Measurements from ENCODE around the gene TMC5.

The TMC5 gene

DNA sequence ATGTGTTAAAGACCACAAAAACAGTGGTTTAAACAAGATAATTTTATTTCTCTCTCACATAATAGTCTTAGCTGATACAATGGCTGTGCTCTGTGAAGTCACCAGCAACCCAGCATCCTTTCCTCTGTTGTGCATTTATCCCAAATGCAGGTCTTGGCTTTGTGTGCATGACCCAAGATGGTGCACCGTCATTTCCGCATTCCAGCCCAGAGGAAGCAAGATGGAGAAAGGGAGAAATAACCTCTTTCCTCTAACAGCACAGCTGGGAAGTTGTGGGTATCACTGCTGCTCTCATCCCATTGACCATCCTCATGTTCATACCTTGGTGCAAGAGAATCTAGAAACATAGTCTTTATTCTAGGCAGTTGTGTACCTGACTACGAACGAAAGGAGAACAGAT, 21.8 kb downstream of the TMC5 start:
- in situ Hi-C loops (cut with MboI; ENCODE audit: low pct_unique_long_range_greater_than_20kb, low sequenced_read_pairs), result no loop called here
- DNase-seq, result no peak

DNA sequence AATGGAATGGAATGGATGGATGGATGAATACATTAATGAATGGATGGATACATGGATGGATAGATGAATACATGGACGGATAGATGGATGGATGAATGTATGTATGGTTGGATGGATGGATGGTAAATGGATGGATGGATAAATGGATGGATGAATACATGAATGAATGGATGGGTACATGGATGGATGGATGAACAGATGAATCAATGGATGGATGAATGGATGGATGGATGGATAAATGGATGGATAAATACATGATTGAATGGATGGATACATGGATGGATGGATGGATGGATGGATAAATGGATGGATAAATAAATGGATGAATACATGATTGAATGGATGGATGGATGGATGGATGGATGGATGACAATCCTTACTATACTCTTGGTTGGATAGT, 26.0 kb downstream of the TMC5 start:
- DNase-seq, result no peak
- in situ Hi-C loops (cut with MboI; ENCODE audit: low pct_unique_long_range_greater_than_20kb, low sequenced_read_pairs), result no loop called here

DNA sequence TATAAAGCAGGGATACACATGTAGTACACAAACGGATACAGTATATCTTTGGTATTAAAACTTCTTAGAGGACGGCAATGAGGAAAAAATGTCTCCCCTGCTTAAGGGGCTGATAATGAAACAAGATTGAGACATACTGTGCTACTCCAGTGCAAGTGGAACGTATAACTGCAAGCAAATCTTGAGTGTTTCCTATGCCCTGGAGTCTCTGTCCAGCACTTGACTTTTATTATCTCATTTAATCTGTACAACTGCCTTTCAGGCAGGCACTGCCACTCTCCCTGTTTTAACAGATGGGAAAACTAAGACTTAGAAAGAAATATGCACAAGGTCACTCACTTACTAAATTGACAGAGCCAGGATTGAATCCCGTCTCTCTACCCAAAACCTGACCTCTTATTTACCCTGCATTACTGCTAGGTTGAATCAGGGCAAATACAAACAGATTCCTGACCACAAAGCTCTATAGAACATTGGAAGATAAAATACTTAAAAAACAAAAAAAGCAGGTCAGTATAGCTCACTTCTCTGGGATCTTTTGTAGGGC, 28.7 kb downstream of the TMC5 start:
- in situ Hi-C loops (cut with MboI; ENCODE audit: low pct_unique_long_range_greater_than_20kb, low sequenced_read_pairs), result no loop called here
- DNase-seq, result no peak

DNA sequence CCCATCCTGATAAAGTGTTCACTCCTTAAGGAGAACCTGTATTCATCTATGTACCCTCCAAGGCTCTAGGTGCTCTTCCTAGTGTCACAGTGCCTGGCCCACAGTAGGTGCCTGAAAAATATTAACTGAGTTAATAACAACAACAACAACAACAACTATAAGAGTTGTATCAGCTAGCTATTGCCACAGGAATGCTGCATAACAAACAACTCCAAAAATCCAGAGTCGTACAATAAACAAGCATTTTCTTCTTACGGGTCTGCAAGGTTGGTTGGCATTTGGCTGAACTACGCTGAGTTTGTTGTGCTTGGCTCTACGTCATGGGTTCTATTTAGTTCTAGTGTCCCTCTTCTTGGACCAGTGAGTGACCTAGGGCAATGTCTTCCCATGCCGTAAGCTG, 29.2 kb downstream of the TMC5 start:
- no peak for DNase-seq
- in situ Hi-C loops (cut with MboI; ENCODE audit: low pct_unique_long_range_greater_than_20kb, low sequenced_read_pairs), result no loop called here

DNA sequence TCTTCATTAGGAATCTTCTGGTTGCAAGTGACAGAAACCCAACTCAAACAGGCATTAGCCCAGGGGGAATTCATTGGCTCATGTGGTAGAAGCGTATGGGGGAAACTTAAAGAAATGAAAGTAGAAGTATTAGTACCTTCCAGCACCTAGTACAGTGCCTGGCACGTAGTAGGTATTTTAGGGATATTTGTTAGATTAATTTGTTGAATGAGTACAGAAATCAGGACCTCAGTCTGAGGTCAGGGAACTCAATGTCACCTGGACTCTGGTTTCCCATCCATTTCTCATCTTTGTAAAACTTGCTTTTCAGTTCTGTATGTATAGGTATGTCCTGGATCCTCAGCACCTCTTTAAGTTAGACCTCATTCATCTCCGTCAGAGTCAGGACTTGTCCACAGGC, 32.5 kb downstream of the TMC5 start:
- in situ Hi-C loops (cut with MboI; ENCODE audit: low pct_unique_long_range_greater_than_20kb, low sequenced_read_pairs), result no loop called here
- no peak for DNase-seq

DNA sequence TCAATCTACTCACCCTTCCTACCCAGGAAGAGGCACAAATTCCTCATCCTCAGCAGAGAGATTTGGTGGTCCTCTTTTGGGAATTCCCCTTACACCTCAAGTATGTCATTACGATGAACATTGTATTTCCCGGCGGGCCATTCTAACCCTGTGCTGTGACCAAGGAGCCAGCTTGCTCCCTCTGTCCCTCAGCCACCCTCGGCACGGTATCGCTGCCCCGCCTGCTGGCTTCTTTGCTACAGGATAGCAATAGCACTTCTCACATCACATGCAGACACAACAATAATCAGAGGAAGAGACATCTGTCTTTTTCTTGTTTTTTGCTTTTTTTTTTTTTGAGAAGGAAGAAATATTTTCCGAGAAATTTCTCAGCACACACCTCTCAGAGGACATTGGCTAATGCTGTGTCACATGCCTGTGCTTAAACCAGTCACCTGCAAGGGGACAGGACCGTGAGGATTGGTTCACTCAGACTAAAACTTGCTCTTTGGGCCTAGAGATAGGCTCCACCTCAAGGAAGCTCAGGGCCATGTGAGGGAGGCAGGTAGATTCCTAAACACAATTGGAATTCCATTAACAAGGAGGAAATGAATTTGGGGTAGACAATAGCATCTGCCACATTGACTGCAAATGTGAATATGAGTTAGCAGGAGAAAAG, 41.2 kb downstream of the TMC5 start:
- in situ Hi-C loops (cut with MboI; ENCODE audit: low pct_unique_long_range_greater_than_20kb, low sequenced_read_pairs), result no loop called here
- no peak for DNase-seq

DNA sequence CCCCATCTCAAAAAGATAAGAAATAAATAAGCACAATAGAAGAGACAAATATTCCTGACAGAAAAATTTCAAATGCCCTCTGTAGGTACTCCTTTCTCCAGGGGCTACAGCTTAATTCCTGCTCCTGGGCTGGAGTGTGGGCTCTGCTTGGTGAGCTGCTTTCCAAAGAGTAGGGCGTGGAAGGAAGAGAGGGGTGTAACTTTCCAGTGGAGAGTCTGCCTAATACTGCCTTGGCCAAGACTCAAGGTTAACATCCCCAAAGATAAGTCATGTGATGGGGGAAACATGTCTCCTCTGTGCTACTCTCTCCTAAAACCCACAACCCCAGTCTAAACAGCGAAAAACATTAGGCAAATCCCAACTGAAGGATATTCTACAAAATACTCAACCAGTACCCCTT, 42.7 kb downstream of the TMC5 start:
- no peak for DNase-seq
- in situ Hi-C loops (cut with MboI; ENCODE audit: low pct_unique_long_range_greater_than_20kb, low sequenced_read_pairs), result no loop called here

DNA sequence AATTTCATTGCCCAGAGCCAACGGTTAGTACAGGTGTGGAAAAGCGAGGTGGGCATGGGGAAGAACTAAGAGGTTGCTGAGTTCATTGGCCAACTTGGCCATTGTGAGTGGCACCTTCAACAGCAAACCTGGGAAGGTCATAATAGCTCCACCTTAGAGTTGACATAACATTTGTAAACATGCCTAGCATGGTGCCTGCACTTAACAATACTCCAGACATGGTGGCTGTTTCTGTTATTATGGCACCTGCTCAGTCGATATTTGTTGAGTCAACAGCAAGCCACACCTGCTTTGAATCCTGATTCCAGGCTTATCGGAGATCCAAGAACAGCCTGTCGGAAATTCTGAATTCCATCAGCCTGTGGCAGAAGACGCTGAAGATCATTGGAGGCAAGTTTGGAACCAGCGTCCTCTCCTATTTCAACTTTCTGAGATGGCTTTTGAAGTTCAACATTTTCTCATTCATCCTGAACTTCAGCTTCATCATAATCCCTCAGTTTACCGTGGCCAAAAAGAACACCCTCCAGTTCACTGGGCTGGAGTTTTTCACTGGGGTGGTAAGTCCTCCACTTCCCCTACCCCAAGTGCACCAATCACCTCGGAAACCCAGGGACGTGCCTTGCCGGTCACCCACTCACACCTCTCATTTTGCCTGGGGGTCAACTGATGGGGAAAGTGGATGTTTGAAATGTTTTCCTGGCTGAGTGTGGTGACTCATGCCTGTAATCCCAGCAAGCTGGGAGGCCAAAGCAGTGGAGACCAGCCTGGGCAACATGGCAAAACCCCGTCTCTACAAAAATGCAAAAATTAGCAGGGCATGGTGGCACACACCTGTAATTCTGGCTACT, 46.0 kb downstream of the TMC5 start:
- in situ Hi-C loops (cut with MboI; ENCODE audit: low pct_unique_long_range_greater_than_20kb, low sequenced_read_pairs), result no loop called here
- DNase-seq, result no peak

DNA sequence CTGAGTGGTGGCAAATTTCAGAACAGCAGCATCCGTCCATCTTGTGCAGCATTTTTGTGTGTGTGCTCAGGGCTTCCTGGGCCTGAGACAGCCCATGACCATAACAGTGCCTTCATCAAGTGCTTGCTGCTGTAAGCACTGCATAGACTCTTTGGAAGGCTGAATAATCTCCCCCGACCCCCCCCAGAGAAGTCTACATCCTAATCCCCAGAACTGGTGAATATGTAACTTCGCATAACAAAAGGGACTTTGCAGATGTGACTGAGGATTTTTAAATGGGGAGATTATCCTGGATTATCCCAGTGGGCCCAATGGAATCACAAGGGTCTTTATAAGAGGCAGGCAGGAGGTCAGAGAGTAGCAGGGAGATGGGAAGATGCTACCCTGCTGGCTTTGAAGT, 50.6 kb downstream of the TMC5 start:
- DNase-seq, result no peak
- in situ Hi-C loops (cut with MboI; ENCODE audit: low pct_unique_long_range_greater_than_20kb, low sequenced_read_pairs), result no loop called here

DNA sequence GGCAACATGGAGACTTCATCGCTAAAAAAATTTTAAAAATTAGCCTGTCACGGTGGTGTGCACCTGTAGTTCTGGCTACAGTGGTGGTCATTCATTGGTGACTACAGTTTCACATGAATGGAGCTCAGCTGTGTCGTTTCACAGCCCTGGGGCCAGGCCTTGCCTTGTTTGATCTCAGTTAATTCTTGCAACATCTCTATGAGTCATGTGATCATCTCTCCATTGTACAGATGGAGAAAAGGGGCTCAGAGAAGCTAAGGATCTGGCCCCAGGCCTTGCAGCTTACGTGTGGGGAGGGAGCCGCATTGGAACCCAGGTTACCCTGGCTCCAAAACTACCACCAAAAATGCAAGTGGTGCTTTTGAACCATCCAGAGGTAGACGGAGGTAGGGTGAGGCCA, 54.8 kb downstream of the TMC5 start:
- in situ Hi-C loops (cut with MboI; ENCODE audit: low pct_unique_long_range_greater_than_20kb, low sequenced_read_pairs), result no loop called here

DNA sequence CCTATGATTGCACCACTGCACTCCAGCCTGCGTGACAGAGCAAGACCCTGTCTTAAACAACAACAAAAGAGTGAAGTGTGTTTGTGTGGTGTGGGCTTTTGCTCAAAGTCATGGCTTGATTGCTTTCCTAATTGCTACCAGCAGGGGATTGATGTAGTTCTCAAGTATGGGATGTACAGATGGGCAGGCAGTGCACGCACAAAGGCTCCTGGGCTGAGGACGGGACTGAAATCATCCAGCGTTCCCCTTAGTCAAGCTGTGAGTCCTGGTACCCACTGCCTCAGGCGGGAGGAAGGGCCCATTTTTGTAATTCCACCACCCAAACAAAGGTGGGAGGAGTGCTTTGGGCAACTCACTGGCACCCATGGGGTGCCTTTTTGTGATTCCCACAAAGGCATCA, 56.9 kb downstream of the TMC5 start:
- DNase-seq, result no peak

More for the DNA sequence above, 54.8 kb downstream of the TMC5 start:
- DNase-seq, result no peak

DNA sequence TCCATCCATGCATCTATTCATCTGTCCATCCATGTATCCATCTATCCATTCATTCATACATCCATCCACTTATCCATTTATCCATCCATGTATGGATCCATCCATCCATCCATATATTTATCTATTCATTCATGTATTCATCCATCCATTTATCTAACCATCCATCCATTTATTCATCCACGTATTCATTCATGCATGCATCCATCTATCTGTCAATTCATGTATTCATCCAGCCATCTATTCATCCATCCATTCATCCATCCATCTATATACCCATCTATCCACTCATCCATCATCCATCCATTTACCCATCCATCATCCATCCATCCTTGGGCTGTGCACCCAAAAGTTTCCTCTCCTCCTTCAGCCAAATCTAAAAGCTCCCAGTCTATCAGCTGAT, 60.8 kb downstream of the TMC5 start:
- in situ Hi-C loops (cut with MboI; ENCODE audit: low pct_unique_long_range_greater_than_20kb, low sequenced_read_pairs), result no loop called here
- no peak for DNase-seq

More for the DNA sequence above, 56.9 kb downstream of the TMC5 start:
- in situ Hi-C loops (cut with MboI; ENCODE audit: low pct_unique_long_range_greater_than_20kb, low sequenced_read_pairs), result no loop called here

DNA sequence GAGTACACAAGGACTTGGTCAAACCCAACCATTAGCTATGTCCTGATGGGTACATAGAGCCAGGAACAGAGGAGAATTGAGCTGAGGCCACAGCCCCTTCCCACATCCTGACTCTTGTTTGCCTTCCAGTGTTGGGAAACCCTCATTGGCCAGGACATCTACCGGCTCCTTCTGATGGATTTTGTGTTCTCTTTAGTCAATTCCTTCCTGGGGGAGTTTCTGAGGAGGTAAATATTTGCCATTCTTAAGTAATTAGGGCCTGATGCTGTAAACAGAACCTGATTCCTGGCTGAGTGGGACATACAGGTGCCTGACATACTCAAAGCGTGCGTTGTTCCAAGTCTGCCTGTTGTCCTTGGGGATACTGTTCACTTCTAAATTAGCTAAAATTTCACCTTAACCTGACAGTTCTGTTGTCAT, 61.6 kb downstream of the TMC5 start:
- DNase-seq, result no peak
- in situ Hi-C loops (cut with MboI; ENCODE audit: low pct_unique_long_range_greater_than_20kb, low sequenced_read_pairs), result no loop called here

DNA sequence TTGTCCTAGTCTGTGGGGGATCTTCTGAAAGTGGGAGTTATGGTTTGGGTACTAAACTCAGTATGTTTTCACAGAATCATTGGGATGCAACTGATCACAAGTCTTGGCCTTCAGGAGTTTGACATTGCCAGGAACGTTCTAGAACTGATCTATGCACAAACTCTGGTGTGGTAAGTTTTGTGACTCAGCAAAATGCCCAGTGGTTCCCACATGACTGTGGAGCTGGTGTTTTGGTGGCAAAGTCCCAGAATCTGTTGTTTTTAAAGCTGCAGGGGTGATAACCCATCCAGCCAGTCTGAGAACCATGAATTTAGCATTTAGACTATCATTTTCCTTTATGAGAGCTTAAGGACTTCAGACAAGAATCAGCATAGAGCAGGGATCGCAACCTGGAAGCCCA, 63.6 kb downstream of the TMC5 start:
- in situ Hi-C loops (cut with MboI; ENCODE audit: low pct_unique_long_range_greater_than_20kb, low sequenced_read_pairs), result no loop called here
- DNase-seq, result no peak

DNA sequence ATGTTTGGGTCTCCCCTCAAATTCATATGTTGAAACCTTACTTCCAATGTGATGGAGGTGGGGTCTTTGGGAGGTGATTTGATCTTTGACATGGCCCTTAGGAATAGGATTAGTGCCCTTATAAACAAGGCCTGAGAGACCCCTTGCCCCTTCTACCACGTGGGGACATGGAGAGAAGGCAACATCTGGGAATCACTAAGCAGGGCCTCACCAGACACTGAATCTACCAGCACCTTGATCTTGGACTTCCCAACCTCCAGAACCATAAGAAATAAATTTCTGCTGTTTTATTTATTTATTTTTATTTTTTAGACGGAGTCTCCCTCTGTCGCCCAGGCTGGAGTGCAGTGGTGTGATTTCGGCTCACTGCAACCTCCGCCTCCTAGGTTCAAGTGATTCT, 64.1 kb downstream of the TMC5 start:
- in situ Hi-C loops (cut with MboI; ENCODE audit: low pct_unique_long_range_greater_than_20kb, low sequenced_read_pairs), result no loop called here
- DNase-seq, result no peak

DNA sequence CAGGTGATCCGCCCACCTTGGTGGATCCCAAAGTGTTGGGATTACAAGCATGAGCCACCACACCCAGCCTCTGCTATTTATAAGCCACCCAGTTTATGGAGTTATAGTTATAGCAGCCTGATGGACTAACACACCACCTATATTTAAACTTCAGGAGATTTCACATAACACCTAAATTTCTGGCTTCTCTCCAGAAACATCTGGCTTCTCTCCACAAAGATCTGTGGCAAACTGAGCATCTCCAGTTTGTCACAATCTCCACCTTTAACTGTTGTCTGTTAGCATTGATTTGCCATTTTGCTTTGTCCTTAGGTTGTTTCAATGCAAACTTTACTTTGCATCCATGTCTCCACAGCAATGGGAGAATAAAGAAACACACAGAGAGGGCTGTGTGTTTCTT, 64.6 kb downstream of the TMC5 start:
- DNase-seq, result no peak
- in situ Hi-C loops (cut with MboI; ENCODE audit: low pct_unique_long_range_greater_than_20kb, low sequenced_read_pairs), result no loop called here

DNA sequence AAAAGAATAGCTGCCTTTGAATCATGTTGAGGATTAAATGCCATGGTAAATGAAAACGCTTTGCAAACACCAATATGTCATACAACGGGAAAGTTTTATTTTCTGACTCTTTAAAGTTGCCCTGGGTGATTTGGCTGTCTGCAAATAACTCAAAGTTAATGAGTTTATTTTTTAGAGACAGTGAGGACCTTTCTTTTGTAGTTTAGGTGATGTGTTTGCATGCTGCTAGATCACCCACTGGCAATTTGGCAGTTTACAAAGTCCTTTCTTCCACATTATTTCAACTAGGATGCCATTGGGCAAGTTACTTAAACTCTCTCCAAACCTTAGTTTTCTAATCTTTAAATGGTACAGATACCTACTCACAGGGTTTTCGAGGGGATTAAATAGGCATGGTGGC, 66.4 kb downstream of the TMC5 start:
- DNase-seq, result no peak
- in situ Hi-C loops (cut with MboI; ENCODE audit: low pct_unique_long_range_greater_than_20kb, low sequenced_read_pairs), result no loop called here

DNA sequence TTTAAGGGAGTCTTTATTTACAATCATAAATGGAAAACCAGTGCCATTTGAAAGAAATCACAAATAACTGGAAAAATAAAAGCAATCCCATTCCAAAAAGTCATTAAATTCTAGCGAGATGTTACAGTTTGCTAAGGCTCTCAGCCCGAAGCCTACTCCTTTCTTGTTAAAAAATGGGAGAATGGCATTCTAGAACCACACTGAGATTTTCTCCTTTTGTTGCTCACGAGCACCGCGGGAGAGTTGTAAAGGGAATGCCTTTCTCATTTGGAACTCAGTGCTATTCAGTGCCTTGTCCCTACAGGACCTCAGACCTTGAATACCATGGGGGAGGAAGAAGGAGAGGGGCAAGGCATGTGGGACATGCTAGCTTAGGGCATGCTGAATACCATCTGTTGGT, 67.9 kb downstream of the TMC5 start:
- DNase-seq, result no peak
- in situ Hi-C loops (cut with MboI; ENCODE audit: low pct_unique_long_range_greater_than_20kb, low sequenced_read_pairs), result no loop called here

DNA sequence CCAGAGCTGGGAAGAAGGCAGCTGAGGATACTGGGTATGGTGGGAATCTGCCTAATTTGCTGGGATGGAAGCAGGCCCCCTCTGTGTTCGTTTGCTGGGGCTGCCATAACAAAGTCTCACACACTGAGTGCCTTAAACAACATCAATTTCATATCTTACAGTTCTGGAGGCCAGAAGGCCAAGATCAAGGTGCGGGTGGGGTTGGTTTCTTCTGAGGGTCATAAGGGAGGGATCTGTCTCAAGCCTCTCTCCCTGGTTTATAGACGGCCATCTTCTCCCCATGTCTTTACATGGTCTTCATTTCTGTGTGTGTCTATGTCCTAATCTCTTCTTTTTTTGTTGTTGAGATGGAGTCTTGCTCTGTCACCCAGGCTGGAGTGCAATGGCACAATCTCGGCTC, 68.4 kb downstream of the TMC5 start:
- DNase-seq, result no peak
- in situ Hi-C loops (cut with MboI; ENCODE audit: low pct_unique_long_range_greater_than_20kb, low sequenced_read_pairs), result no loop called here

DNA sequence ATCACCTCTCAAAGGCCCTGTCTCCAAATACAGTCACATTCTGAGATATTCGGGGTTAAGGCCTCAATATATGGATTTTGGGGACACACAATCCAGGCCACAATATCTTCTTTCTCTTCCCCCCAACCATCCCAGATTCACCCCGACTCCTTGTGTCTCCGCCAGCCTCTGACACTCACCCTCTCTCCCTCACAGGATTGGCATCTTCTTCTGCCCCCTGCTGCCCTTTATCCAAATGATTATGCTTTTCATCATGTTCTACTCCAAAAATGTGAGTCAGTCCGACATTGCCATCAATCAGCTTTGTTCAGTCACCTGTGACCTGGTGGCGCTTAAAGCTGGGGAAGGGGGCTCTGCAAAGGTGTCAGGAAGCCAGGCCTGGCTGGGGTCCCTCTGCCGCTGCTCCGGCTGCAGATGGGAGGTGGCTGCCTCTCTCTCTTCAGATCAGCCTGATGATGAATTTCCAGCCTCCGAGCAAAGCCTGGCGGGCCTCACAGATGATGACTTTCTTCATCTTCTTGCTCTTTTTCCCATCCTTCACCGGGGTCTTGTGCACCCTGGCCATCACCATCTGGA, 69.2 kb downstream of the TMC5 start:
- DNase-seq, result no peak
- in situ Hi-C loops (cut with MboI; ENCODE audit: low pct_unique_long_range_greater_than_20kb, low sequenced_read_pairs), result no loop called here
